Activated CD8-positive, alpha-beta T cell treated with anti-CD3 and anti-CD28 coated beads for 36 hours (primary cell): Measurements from ENCODE around the gene PCCA. TPM values are rescaled to one million over a fixed set of nuclear protein-coding genes. Genes with fewer than 3 reads are reported as not detected.
"Not testable (repeated sequence)": the region's sequence is repeated elsewhere in the genome, so short reads cannot be mapped to it uniquely, and the experiment has no call there.

ENCODE experiments used
- ATAC-seq: fragments of 200-7000 bp; cut with Tn5 transposase; one replicate; pipeline ENCODE4 v1.10.0; 2021; ENCODE audit warnings: mild to moderate bottlenecking, moderate library complexity
- CTCF ChIA-PET: fragments of 350-600 bp; sonication (Branson Sonifier 250); formaldehyde crosslinking; loops from one replicate; lab custom pipeline; 2021; ENCODE audit warnings: antibody characterized with exemption; lab: Charles Lee
- POLR2A ChIA-PET: fragments of 350-600 bp; sonication (Branson Sonifier 250); formaldehyde crosslinking; loops from one replicate; lab custom pipeline; 2021; ENCODE audit warnings: antibody characterized with exemption; lab: Charles Lee
- DNase-seq: peaks from one replicate; pipeline ENCODE4 v3.0.0-alpha.2; 2020
- H3K27ac Mint-ChIP-seq: one replicate; pipeline ENCODE4 v1.8.0; 2021; ENCODE audit warnings: mild to moderate bottlenecking, mixed read lengths
- H3K27me3 Mint-ChIP-seq: one replicate; pipeline ENCODE4 v1.8.0; 2021; ENCODE audit warnings: mixed read lengths
- H3K36me3 Mint-ChIP-seq: one replicate; pipeline ENCODE4 v1.8.0; 2021; ENCODE audit warnings: low read depth, mixed read lengths
- H3K4me1 Mint-ChIP-seq: one replicate; pipeline ENCODE4 v1.8.0; 2021; ENCODE audit warnings: low read depth, mixed read lengths
- H3K4me3 Mint-ChIP-seq: one replicate; pipeline ENCODE4 v1.8.0; 2021; ENCODE audit warnings: mild to moderate bottlenecking, moderate library complexity, mixed read lengths
- H3K9me3 Mint-ChIP-seq: one replicate; pipeline ENCODE4 v1.8.0; 2021; ENCODE audit warnings: mixed read lengths
- CTCF ChIP-seq: fragments of 200-600 bp; IDR thresholded peaks from one replicate; pipeline ENCODE4 v1.8.0; 2022; ENCODE audit warnings: antibody characterized with exemption, mild to moderate bottlenecking
- intact Hi-C: fragments of 100-400 bp; cut with micrococcal nuclease; formaldehyde crosslinking; loops from one replicate; pipeline ENCODE4 v1.10.0; 2022
- total RNA-seq, 2 experiments: library from RNA; stranded (reverse); gene quantifications; one replicate each; pipeline ENCODE4 v1.2.3, GENCODE V29; 2021

The PCCA gene
- total RNA-seq, 2 experiments from 2014 or later, result 8.4 to 9.2 TPM

- H3K4me3 Mint-ChIP-seq, result no peak overlapping the region
- H3K9me3 Mint-ChIP-seq, result no peaks in the 10 kb centered on the region
- intact Hi-C loops, result no loop called here
- ATAC-seq, result no peak
- H3K27ac Mint-ChIP-seq, result no peak overlapping the region
- peaks cover 1% of the 10 kb centered on the region for H3K36me3 Mint-ChIP-seq
- ChIA-PET POLR2A (no interaction called here), CTCF (no interaction called here)
- DNase-seq, result no peak
- peaks cover 18% of the 10 kb centered on the region for H3K4me1 Mint-ChIP-seq
- no peaks in the 10 kb centered on the region for H3K27me3 Mint-ChIP-seq
- no peak for TF ChIP-seq CTCF
Observed at GRCh38 chr13:100095498-100095897, 6.6 kb downstream of the PCCA start.

- ATAC-seq, result no peak
Observed at GRCh38 chr13:100096526-100096925, 7.6 kb downstream of the PCCA start.

GRCh38 chr13:100097821-100098220 lies 8.9 kb downstream of the PCCA start:
- H3K4me1 Mint-ChIP-seq, result peaks cover 13% of the 10 kb centered on the region
- no peaks in the 10 kb centered on the region for H3K9me3 Mint-ChIP-seq
- H3K27me3 Mint-ChIP-seq, result no peaks in the 10 kb centered on the region
- ATAC-seq, result no peak
- ChIA-PET CTCF (no interaction called here), POLR2A (interaction anchor here (1.2 kb wide), 1 partner anchor 27 kb away, joined by 3 read pairs; no protein-coding TSS in a partner anchor)
- H3K27ac Mint-ChIP-seq, result no peak overlapping the region
- no peak overlapping the region for H3K4me3 Mint-ChIP-seq
- DNase-seq, result no peak
- H3K36me3 Mint-ChIP-seq, result peaks cover 1% of the 10 kb centered on the region
- TF ChIP-seq CTCF, result no peak
- intact Hi-C loops, result no loop called here

More at GRCh38 chr13:100096526-100096925, 7.6 kb downstream of the PCCA start:
- Mint-ChIP-seq H3K36me3 (peaks cover 1% of the 10 kb centered on the region), H3K4me3 (no peak overlapping the region), H3K4me1 (peaks cover 10% of the 10 kb centered on the region), H3K9me3 (no peaks in the 10 kb centered on the region), H3K27me3 (no peaks in the 10 kb centered on the region), H3K27ac (no peak overlapping the region)
- ChIA-PET POLR2A (no interaction called here), CTCF (no interaction called here)
- TF ChIP-seq CTCF, result no peak
- no peak for DNase-seq
- intact Hi-C loops, result no loop called here

GRCh38 chr13:100098445-100099116 lies 9.7 kb downstream of the PCCA start:
- POLR2A ChIA-PET, result interaction anchor here (1.2 kb wide), 1 partner anchor 27 kb away, joined by 3 read pairs; no protein-coding TSS in a partner anchor
- intact Hi-C loops, result no loop called here
- ATAC-seq (no peak), DNase-seq (no peak)
- H3K4me1 Mint-ChIP-seq, result peaks cover 13% of the 10 kb centered on the region
- CTCF ChIA-PET, result interaction anchor here (1.3 kb wide), 1 partner anchor 8 kb away, joined by 4 read pairs; no protein-coding TSS in a partner anchor
- peaks cover 1% of the 10 kb centered on the region for H3K36me3 Mint-ChIP-seq
- H3K27ac Mint-ChIP-seq, result no peak overlapping the region
- no peak overlapping the region for H3K4me3 Mint-ChIP-seq
- TF ChIP-seq CTCF, result no peak
- no peaks in the 10 kb centered on the region for H3K9me3 Mint-ChIP-seq
- no peaks in the 10 kb centered on the region for H3K27me3 Mint-ChIP-seq

GRCh38 chr13:100099117-100099445 lies 10.2 kb downstream of the PCCA start:
- H3K4me1 Mint-ChIP-seq, result peaks cover 13% of the 10 kb centered on the region
- CTCF ChIA-PET, result interaction anchor here (1.3 kb wide), 1 partner anchor 9 kb away, joined by 4 read pairs; no protein-coding TSS in a partner anchor
- H3K4me3 Mint-ChIP-seq, H3K36me3 Mint-ChIP-seq, intact Hi-C loops, DNase-seq, ATAC-seq, H3K27ac Mint-ChIP-seq, H3K9me3 Mint-ChIP-seq, H3K27me3 Mint-ChIP-seq: not testable (repeated sequence)
- POLR2A ChIA-PET, result interaction anchor here (1.2 kb wide), 1 partner anchor 26 kb away, joined by 3 read pairs; no protein-coding TSS in a partner anchor
